Body of pancreas (tissue), 4 donors: ENCODE measurements around the gene GMPR2.

Experiments used
- POLR2A ChIP-seq, 3 donors: fragments of 450-650 bp; IDR thresholded peaks; one replicate each; pipeline ENCODE4 v1.6.1; 2016; ENCODE audit warnings: antibody characterized with exemption in 3 of 3, mild to moderate bottlenecking in 2 of 3
- TF ChIP-seq, protein P1 (sequence below), 7 experiments: fragments of 450-650 bp in 4 of 7; fragments of 200-600 bp in 3 of 7; sonication (generic) in 3 of 7; IDR thresholded peaks; one replicate each; pipeline ENCODE4 v1.5.1; 2016 to 2019; ENCODE audit warnings: antibody characterized with exemption in 7 of 7

DNA sequence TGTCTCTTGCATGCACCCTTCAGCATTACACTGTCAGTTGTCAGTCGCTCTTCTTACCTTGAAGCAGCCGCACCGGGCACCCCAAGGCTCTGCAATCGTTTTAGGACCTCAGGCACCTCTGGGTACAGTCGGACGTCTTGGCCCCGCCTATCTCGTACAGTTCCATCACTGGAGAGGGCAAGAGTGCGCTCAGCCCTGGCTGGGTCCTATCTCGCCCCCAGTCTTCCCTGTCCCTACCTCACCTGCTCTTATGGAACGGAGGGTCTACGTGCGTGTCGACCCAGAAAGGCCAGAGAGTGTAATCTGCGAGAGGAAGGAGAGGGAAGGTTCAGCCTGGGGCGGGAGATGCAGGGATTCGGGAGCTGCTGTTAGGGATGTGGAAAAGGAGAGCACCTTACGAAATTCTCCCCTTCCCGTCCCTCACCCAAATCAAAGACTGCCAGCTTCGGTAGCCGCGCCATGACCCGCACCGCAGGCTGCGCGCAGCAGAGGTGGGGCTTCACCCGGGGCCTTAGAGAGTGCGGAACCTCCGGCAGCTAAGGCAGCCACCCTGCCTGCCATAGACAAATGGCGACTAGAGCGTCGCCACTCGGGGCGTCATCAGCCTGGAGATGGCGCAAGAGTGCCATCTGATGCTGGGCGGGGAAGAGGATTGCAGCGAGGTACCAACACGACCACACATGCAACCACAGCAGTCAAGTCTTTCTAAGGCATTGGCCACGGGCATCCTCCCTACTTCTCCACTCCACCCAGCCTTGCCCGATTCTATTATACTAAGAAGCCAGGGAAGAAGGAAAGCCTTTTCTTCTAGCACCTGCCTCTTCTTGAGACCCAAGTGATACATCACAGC lies 17.0 kb upstream of the GMPR2 start, which contains the start of gene MDP1:
- TF ChIP-seq, protein P1, sequence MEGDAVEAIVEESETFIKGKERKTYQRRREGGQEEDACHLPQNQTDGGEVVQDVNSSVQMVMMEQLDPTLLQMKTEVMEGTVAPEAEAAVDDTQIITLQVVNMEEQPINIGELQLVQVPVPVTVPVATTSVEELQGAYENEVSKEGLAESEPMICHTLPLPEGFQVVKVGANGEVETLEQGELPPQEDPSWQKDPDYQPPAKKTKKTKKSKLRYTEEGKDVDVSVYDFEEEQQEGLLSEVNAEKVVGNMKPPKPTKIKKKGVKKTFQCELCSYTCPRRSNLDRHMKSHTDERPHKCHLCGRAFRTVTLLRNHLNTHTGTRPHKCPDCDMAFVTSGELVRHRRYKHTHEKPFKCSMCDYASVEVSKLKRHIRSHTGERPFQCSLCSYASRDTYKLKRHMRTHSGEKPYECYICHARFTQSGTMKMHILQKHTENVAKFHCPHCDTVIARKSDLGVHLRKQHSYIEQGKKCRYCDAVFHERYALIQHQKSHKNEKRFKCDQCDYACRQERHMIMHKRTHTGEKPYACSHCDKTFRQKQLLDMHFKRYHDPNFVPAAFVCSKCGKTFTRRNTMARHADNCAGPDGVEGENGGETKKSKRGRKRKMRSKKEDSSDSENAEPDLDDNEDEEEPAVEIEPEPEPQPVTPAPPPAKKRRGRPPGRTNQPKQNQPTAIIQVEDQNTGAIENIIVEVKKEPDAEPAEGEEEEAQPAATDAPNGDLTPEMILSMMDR (IDR thresholded peaks at IDR 0.05), result peak in 6 of 7 experiments; percentile 33 to 66 (median 54)
- TF ChIP-seq POLR2A (IDR thresholded peaks at IDR 0.05), result peak; percentile 74 to 93 (median 92)
